Measurements from ENCODE around the gene NXN.

DNA sequence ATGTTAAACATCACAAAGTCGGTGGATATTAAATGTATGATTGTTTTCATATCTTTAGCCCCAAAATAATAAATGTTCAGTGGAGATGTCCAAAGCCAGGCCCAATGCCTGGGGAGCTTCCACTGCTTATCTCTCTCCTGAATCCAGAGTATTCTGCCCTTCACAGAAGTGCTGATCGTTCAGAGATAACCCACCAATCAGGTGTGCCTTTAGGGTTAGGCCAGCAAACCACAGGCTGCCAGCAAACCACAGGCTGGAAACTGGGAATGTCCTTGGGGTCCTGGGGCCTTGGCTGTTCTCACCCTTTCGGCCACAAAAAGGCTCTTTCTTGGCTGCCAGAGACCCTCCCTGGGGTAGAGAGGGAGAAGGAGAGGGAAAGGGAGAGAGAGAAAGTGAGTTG lies 33.9 kb downstream of the NXN start:
- TF ChIP-seq, protein P1, sequence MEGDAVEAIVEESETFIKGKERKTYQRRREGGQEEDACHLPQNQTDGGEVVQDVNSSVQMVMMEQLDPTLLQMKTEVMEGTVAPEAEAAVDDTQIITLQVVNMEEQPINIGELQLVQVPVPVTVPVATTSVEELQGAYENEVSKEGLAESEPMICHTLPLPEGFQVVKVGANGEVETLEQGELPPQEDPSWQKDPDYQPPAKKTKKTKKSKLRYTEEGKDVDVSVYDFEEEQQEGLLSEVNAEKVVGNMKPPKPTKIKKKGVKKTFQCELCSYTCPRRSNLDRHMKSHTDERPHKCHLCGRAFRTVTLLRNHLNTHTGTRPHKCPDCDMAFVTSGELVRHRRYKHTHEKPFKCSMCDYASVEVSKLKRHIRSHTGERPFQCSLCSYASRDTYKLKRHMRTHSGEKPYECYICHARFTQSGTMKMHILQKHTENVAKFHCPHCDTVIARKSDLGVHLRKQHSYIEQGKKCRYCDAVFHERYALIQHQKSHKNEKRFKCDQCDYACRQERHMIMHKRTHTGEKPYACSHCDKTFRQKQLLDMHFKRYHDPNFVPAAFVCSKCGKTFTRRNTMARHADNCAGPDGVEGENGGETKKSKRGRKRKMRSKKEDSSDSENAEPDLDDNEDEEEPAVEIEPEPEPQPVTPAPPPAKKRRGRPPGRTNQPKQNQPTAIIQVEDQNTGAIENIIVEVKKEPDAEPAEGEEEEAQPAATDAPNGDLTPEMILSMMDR (IDR thresholded peaks at IDR 0.05; ENCODE audit: insufficient read depth, low read length) = no peak
- TF ChIP-seq SPI1 (IDR thresholded peaks at IDR 0.05; ENCODE audit: borderline replicate concordance, low read depth) (no peak), POLR2AphosphoS5 (IDR thresholded peaks at IDR 0.05; ENCODE audit: low read depth) (no peak), GABPA (IDR thresholded peaks at IDR 0.05; ENCODE audit: low read depth) (no peak)

Measured in HL-60 (cell line).